Activated gamma-delta T cell treated with anti-CD3 and anti-CD28 coated beads, Interleukin-2, amount 50 U/mL, for 16 hours (primary cell): ENCODE results near the gene RGMB.

Experiments
- DNase-seq: peaks from one replicate; pipeline ENCODE4 v3.0.0-alpha.2; 2020; ENCODE audit warnings: low read depth

Gene RGMB

DNA sequence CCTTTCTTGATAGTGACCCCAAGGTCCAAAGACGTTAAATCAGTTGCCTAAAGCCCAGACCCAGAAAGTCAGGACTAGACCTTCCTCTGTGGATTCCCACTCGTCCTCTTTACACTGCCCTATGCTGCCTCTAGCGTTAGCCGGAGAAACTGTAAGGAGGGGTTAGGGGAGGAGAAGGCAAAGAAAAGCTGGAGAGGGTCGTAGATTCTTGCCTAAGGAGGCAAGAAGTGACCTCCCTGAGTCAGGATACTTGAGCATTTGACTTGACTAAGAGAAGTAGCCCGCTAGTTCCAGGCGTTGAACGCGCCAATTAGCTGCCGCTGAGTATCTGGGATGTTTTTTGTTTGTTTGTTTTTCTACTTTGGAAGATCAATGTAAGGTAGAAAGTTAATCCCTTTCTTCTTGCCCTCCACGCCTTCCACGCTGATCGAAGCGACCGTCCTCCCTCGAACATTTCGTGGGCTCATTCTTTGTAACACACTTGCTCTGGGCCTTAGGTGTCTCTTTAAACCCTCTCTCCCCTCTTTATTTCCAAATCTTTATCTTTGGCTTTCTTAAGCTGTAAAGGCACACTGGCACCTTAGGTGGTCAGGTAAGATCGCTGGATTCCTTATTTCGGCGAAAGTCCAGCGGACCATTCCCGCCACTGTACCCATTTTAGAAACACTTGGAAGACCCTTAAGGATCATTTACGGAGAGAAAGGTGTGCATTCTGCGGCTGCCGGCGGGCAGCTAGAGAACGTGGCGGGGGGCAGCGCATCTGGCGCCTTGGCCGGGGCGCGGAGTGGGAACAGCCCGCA lies 5.1 kb upstream of the RGMB start:
- DNase-seq: no peak

DNA sequence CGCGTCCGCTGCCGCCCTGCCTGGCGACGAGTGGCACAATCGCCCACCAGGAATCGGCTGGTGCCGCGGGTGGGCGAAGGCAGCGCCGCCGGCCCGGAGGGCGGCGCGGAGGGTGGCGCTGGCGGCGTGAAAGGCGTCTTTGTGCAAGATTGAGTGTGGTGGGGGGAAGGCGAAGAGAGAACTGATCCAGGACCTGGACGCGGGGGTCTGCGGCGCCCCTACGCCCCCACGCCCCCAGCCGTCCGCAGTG lies 4.6 kb upstream of the RGMB start:
- peak; percentile 7 for DNase-seq

DNA sequence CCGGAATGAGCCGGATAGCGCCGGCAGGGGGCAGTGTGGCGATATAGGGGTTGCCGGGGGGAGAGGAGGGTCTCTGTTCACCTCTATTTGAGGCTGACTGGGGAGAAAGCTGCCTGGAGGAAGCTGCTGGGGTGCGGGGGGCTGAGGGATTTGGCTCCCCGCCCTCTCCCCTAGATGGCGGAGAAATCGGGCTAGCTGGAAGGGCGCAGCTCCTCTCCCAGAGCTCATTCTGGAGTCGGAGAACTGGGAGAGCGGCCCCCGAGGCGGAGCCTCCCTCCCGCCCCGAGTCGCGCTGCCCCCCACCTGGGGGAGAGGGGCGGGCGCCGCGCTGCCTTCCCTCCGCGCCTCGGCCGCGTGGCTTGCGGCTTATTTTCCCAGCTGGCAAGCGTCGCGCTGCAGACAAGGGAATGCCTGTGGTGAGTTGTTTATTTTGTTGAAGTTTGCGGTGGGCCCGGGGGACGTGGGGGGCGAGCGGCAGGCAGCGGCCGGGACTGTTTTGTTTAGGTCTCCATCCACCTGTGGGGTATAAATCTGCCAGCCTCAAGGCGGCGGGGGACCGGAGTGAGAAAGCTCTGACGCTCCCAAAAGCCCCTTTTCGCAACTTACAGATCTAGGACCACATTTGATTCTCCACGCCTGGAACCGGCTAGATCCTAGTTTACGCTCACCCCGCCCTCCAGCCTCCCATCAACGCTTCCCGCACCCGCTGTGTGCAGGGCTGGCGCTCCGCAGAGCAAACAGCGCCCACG lies 4.1 kb upstream of the RGMB start:
- no peak for DNase-seq

DNA sequence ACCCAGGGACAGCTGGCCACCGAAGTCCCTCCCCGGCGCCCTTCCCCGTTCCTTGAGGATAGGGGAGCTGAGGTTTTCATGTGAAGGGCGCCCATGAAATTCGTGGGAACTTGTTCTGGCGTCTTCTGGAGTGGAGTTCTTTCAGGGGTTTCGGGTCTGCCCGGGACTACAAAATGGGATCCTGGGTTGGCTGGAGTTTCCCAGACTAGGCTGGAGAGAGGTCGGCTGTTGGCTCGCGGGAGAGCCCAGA lies 3.6 kb upstream of the RGMB start:
- DNase-seq: no peak

DNA sequence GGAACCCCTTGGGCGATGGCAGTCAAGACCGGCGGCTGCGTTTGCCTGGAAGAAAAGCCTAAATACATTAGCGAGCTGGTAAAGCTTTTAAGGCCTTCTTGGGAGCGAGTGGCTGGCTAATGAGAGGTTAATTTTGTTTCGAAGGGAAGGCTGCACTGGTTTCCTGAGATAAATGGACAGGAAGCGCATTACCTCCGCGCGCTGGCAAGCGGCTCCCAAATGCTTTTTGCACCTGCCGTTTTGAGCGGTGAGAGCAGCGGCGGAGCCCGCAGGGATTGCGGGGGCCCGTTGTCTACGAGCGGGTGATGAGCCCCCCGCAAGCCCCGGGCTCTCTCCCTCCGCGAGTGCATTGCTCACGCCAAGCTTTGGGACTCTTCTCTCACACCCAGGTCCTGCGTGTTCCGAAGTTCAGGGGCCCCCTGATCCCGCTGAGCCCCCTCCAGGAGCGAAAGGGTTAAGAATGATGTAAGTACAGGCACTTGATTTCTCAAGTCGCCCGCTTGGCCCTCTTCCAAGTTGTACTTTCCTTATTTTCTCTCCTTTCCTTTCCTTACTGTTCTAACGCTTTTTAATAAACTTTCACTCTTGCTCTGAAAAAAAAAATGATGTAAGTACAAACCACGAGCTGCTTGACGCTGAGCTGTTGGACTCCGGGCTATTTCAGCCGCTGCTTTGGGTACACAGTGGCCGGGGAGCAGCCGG lies 3.1 kb upstream of the RGMB start:
- no peak for DNase-seq

DNA sequence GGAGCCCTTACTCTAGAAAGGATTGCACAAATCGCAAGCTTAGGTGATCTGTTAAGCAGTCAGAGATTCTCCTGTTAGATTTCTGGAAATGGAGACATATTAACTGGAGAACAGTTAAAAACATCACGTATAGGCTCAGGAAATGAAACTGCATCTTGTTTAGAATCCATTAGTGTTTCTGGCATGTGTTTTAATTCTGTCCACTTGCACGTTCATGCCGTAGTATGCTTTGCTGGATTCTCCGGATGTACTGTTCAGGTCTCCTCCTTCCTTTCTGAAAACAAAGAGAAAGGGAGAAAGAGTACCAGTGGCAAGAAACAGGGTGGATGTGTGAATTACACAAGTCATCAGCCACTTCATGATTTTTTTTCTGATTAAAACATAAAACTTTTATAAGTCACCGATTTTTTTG lies 2.5 kb upstream of the RGMB start:
- no peak for DNase-seq

DNA sequence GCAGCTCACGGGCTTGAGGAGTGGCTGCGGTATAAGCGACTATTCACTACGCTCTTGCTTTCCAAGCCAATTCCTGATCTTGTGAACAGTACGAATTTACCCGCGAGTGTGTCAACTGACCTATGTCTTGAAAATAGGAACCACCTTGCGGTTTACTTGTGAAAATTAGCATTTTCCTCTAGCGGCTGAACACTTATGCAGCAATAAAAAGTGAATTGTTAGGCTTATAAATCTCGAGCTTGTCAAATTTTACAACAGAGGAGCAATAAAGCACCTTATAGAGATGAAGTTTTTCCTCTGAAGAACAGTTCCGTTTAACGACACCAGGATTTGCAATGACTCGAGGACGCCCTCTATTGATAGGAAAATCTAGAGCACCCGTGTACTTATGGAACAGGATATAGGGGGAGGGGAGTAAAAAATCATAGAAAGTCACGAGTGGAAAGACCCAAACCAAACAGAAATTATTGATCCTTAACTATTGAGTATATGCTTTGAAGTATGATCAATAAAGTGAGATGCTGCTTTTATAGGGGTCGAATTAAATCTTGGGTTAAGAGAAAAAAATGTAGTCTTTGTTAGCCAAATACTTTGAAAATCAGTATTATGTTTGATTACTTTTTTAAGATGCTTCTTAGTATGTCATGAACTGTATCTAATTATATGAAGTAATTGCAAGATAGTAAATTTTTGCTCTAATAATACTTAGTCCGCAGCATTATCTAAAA lies 1.9 kb upstream of the RGMB start:
- peak; percentile 11 for DNase-seq

DNA sequence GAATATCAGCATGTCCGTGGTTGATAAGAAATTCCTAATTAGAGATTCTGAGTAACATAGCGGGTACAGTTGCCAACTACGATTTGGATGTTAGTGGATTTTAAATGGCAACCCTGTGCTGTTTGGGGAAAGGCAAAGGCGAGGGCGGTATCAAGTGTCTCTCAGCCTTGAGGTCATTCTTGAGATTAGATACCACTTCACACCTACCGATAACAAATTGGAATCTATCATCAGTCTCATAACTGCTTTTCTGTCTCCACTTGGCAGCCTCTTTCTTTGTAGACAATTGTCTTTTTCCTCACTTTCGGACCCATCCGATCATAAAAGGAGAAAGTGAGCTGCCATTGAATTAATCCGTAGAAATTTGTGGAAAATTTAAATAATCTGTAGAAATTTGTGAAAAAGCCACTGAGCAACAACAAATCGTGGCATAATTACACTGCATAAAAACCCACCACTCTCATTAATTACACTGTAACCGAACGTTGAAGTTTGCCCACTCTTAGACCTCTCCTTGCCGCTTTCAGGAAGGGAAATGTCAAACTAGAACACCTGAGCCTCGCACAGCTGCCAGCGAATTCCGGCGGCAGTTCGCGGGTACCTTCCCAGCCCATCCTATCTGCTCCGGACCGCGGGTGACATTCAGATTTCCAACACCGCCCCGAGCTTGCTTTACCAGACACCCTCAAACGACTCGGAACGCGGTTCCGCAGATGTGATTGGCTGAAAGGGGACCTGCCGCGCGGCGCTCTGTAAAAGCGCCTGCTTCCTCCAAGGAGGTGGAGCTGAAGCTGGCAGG lies 849 bp upstream of the RGMB start:
- DNase-seq: peak; percentile 17

DNA sequence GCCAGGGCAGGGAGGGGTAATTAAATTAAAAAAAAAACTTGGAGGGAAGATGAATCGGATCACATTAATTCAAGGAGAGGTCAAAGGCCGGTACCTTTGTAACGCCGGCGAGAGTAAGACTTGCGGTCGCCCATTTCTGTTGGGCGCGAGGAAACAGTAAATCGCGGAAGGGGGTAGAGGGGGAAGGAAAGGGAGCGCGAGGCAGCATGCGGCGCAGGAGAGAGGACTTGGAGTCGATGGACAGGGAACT lies 324 bp upstream of the RGMB start:
- DNase-seq: no peak

DNA sequence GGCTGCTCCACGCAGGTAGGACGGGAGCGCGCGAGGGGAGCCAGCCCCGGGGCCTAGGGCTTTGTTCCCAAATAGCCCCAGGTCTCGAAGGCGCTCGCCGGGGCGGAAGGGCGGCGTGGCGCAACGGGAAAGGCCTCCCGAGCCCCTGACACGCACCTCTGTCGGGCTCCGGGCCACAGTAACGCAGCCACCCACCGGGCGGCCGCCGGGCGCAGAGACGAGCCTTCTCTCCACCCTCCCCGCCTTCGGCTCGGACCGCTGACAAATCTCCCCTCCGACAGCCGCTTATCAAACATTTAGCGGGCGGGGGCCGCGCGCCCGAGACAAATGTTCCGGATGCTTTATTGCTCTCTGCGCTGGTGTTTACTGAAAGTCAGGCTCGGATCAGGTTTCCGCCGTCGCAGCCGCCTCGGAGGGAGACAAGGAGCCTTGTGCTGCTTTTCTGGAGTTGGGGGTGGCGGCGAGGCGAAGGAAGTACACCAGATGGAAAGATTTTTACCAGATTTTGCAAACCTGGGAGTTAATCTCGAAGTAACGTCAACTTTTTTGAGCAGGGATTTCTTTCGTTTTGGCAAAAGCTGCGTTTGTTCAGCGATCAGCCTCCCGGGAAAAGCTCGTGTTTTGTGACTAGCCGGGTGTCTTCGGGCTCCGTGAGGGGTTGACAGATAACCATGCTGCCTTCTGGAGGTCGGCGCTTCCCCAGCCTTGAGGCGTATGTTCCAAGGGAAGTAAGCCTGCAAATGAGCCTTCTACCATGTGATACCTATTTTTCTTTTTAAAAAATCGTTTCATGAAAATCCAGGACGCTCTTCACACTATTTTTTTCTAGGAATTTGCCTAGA lies 950 bp downstream of the RGMB start:
- peak; percentile 27 for DNase-seq

DNA sequence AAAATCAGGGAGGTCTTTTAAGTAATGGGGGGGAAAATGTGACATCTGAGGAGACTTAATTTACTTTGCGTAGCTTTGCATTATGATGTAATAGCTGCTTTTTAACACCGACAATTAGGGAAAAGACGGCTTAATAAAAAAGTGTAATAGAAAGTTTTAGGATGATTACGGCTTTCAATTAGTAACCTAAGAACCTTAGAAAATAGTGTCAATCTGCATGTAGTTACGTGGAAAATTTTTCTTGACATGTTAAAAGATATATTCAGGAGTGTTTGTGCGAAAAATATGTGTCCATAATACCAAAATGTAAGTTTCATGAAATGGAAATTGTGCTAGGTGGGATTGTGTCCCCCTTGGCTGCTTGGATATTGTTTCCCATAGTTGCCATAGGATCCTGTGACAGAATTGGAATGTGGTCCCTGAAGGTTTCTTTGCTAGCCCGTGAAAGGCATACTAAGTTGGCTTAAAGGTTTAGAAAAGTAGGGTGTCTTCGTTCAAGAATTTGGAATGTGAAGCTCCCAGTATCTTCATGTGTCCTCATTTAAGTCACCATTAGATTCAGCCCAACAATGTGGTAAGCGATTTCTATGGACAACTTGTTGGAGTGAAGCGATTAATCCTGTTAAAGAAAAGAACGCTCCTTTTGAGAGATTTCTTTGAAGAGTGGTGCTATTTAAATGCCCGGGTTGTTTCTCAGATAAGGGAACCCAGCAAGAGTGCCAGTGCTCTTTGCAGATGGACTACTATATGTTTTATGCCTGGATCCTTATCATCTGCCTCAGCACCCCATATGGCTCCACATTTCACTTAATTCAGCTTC lies 2.0 kb downstream of the RGMB start:
- no peak for DNase-seq

DNA sequence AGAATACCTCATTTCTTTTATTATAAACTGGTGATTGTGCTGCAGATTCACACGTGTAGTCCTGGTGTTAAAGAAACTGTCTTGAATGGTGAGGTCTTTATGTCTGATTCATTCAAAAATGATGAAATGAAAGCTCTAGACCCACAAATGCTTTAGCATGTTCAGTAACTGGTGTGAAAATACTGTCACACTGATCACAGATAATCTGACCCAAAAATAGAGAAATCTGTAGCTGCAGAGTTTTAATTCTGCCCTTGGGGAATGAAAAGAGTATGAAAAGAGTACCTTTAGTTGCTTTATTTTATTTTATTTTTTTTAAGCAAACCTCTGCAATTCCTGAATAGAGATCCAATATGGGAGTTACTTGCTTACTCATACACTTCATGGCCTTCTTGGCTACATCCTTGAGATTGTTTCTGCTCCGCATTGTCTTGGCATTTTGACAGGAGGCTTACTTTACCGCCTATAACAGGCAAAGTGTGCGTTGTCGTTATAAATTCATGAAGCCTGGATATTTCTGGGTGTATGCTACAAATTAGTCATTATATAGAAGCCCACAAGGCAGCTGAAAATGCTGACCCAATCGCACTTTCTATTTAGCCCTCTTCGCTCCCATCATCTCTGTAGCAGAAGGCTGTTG lies 2.7 kb downstream of the RGMB start:
- no peak for DNase-seq

DNA sequence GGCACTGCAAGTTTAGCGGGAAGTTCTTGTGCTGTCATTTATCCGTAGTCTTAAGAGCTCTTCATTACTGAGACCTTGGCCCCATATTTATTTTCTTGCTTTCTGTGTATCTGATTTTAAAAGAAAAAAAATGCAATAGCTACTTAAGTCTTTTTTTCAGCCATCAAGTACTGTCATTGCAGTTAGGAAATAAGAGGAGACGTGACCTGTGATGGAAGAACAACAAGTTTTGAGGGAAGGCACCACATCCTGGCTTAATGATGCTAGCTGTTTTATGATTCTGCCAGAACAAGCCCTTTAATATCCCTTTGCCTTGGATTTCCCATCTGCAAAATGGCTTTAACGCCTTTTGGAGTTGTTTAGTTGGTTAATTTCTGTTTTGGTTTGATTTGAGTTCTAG lies 3.8 kb downstream of the RGMB start:
- no peak for DNase-seq

DNA sequence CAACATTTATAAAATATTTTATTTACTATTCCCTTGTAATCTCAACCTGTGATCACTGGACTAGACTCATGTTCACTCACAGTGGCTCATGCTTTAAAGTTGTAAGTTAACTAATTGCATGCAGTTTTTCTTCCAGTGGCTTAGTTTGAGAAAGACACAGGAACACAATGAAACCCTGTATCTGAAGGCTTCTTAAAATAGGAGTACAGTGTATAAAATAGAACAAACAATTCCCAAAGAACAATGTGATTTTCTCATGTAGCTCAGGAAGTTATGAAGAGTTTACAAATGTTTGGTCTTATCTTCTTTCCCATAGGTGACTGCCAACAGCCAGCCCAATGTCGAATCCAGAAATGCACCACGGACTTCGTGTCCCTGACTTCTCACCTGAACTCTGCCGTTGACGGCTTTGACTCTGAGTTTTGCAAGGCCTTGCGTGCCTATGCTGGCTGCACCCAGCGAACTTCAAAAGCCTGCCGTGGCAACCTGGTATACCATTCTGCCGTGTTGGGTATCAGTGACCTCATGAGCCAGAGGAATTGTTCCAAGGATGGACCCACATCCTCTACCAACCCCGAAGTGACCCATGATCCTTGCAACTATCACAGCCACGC lies 5.9 kb downstream of the RGMB start:
- no peak for DNase-seq

DNA sequence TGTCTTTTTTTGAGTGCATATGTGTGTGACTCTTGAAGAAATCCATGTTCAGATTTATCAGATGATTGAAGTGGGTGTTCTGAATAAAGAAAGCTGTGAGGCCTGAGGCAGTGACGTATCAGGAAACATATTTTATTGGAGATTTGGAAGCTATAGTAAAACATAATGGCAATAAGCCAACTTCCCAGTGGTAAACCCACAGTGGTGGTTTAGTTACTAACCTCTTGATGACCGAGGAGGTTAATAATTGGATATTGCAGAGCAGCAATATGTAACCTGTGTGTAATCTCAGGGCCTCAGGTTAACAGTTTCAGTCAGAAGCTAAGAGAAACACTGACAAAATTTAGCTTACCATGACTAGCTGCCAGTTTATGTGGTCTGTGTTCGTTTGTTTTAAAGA lies 6.9 kb downstream of the RGMB start:
- DNase-seq: no peak

DNA sequence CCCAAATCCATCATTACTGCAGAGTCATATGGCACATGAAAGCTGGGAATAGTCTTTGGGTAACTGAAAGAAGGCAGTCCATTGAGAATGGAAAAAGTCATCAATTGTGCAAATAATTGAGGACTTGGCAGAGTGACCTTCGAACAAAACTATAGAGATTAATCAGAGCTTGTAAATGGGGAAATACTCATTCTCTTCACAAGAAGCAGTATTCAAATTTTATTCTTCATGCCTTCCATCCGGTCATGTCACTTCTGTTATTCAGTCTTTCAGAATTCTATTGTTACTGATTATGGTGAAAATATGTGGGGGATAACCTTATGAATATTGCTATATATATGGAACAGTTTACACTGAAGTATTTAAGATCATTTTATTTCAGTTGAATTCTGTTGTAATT lies 8.1 kb downstream of the RGMB start:
- no peak for DNase-seq

DNA sequence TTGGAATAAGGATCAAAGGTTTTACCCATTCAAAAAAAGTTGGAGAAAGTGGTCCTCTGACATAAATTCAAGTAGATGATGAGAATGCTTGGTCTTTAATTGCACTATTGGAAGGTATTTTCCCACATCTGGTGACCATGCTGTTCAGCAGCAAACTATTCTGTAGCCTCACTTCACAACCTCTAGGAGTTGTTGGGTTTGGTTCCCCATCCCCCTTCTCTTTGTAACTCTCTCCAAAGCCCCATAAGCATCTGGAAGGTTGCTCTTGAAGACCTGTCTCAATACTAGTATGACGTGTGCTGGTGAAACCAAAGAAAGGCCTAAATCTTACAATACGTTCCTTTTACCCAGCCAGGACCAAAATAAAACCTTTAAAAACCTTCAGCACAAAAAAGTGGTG lies 8.5 kb downstream of the RGMB start:
- DNase-seq: no peak

DNA sequence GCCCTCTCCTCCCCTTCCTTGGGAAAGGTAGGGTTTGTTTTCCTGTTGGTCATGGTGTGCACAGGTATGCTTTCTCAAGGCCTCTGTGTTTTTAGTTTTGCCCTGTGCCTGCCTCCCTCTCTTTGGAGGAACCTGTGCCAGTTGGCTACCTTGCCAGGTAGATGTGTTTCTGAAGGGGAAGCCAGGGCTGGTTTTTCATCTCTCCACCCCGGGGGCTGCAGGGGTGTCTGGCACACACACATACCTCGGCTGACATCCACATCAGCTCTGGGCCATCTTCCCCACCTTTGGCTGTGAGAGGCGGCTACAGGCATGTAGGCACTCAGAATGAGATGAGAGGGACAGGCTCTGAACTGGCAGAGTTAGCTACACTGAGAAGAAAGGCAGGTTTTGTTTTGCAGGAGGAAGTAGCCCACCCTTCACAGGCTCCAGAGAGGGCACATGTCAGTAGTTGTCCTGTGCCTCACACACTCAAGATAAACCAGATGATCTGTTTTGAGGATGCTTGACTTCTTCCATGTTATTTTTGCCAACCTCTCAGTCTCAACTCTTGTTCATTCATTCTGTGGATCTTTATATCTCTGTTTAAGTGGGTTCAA lies 9.7 kb downstream of the RGMB start:
- DNase-seq: no peak

DNA sequence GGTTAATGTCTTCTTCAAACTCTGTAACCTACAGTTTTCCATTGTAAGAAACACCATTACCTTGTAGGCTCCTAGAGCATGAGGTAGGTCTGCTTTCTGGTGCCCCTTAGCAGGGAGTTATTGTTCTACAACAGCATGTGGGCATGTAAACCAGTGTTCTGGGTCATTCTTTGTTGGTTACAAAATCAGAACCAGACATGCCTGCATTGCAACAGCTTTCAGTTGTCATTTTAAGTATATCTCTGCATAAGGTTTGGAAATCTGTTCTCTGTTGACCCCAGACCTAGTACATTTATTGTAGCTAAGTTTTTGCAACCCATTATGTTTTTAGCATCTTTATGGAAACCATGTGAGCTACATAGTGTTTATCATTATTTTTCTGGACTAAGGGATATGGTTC lies 10.9 kb downstream of the RGMB start:
- DNase-seq: no peak
